KMS-11 (cell line): ENCODE data around the gene MED31.

ENCODE experiments used
- H2AFZ ChIP-seq: fragments of 200-600 bp; sonication (generic); 2 replicates; pipeline ENCODE4 v1.6.1; 2016; ENCODE audit warnings: antibody characterized with exemption, mixed run types, low read depth
- H3K27ac ChIP-seq: fragments of 200-600 bp; sonication (generic); 2 replicates; pipeline ENCODE4 v1.6.1; 2016; ENCODE audit warnings: mild to moderate bottlenecking, mixed run types
- H3K27me3 ChIP-seq: fragments of 200-600 bp; sonication (generic); 2 replicates; pipeline ENCODE4 v1.6.1; 2017; ENCODE audit warnings: mild to moderate bottlenecking, low read depth, mixed run types, moderate library complexity; ENCODE audit not compliant: insufficient read depth
- H3K36me3 ChIP-seq: fragments of 200-600 bp; sonication (generic); 2 replicates; pipeline ENCODE4 v1.6.1; 2017; ENCODE audit warnings: mild to moderate bottlenecking, mixed run types; ENCODE audit not compliant: insufficient read depth
- H3K4me1 ChIP-seq: fragments of 200-600 bp; sonication (generic); 2 replicates; pipeline ENCODE4 v1.6.1; 2016; ENCODE audit warnings: mild to moderate bottlenecking, low read depth, mixed run types; ENCODE audit not compliant: poor library complexity, severe bottlenecking
- H3K4me2 ChIP-seq: fragments of 200-600 bp; sonication (generic); 2 replicates; pipeline ENCODE4 v1.7.0; 2016; ENCODE audit warnings: mild to moderate bottlenecking, mixed run types
- H3K4me3 ChIP-seq: fragments of 200-600 bp; sonication (generic); IDR thresholded peaks from 2 replicates; pipeline ENCODE4 v1.6.1; 2017; ENCODE audit warnings: low read depth, low read length, mixed read lengths; ENCODE audit not compliant: insufficient read depth
- H3K79me2 ChIP-seq: fragments of 200-600 bp; sonication (generic); 2 replicates; pipeline ENCODE4 v1.6.1; 2016; ENCODE audit warnings: low read depth, mixed run types; ENCODE audit not compliant: insufficient read depth
- H3K9ac ChIP-seq: fragments of 200-600 bp; sonication (generic); 2 replicates; pipeline ENCODE4 v1.6.1; 2016; ENCODE audit warnings: mild to moderate bottlenecking, mixed run types
- H4K20me1 ChIP-seq: fragments of 200-600 bp; sonication (generic); 2 replicates; pipeline ENCODE4 v1.6.1; 2016; ENCODE audit warnings: mild to moderate bottlenecking, mixed run types; ENCODE audit not compliant: insufficient read depth
- TF ChIP-seq, protein P1 (sequence below): fragments of 200-600 bp; sonication (generic); conservative IDR thresholded peaks from 2 replicates; pipeline ENCODE4 v1.6.1; 2017; ENCODE audit warnings: low read depth, mild to moderate bottlenecking, antibody characterized with exemption, low read length, moderate library complexity, mixed read lengths

MED31 gene

DNA sequence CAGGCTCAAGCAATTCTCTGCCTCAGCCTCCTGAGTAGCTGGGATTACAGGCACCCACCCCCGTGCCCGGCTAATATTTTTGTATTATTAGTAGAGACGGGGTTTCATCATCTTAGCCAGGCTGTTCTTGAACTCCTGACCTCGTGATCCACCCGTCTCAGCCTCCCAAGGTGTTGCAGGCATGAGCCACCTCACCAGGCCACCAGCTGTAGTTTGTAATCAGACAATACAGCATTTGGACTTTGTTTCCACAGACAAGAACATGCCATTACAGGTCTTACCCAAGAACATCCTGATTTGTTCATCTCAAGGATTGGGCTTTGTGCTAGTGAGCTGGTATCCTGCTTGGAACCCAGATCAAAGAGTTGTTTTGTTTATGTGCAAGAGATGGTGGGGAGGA, 30.3 kb upstream of the MED31 start:
- H3K27ac ChIP-seq: no peak overlapping the region
- no peak overlapping the region for H3K4me3 ChIP-seq
- H3K36me3 ChIP-seq: no peaks in the 10 kb centered on the region
- H3K27me3 ChIP-seq: no peaks in the 10 kb centered on the region
- no peak overlapping the region for H2AFZ ChIP-seq
- H3K4me2 ChIP-seq: no peak overlapping the region
- no peaks in the 10 kb centered on the region for H3K4me1 ChIP-seq
- TF ChIP-seq, protein P1, sequence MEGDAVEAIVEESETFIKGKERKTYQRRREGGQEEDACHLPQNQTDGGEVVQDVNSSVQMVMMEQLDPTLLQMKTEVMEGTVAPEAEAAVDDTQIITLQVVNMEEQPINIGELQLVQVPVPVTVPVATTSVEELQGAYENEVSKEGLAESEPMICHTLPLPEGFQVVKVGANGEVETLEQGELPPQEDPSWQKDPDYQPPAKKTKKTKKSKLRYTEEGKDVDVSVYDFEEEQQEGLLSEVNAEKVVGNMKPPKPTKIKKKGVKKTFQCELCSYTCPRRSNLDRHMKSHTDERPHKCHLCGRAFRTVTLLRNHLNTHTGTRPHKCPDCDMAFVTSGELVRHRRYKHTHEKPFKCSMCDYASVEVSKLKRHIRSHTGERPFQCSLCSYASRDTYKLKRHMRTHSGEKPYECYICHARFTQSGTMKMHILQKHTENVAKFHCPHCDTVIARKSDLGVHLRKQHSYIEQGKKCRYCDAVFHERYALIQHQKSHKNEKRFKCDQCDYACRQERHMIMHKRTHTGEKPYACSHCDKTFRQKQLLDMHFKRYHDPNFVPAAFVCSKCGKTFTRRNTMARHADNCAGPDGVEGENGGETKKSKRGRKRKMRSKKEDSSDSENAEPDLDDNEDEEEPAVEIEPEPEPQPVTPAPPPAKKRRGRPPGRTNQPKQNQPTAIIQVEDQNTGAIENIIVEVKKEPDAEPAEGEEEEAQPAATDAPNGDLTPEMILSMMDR: no peak
- no peaks in the 10 kb centered on the region for H4K20me1 ChIP-seq
- no peaks in the 10 kb centered on the region for H3K79me2 ChIP-seq
- no peak overlapping the region for H3K9ac ChIP-seq

DNA sequence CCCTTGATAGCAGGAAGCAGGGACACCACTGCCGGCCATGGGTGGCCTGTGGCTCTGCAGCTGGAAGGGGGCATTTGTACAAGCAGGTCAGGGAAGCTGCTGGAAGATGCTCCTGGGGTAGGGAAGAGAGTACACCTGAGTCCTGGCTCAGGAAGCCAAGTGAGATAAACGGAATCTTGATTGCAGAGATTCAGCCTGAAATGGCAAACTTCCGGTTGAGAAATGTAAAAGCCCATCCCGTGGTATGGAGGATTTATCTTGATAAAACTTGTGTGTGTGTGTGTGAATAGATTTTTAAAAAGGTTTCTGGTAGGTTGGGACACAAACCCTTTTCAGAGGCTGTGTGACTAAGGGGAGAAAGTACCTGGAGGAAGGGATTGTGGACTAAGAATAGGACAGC, 29.8 kb upstream of the MED31 start:
- TF ChIP-seq, protein P1: no peak
- Histone ChIP-seq H3K4me2 (no peak overlapping the region), H3K27me3 (no peaks in the 10 kb centered on the region)

DNA sequence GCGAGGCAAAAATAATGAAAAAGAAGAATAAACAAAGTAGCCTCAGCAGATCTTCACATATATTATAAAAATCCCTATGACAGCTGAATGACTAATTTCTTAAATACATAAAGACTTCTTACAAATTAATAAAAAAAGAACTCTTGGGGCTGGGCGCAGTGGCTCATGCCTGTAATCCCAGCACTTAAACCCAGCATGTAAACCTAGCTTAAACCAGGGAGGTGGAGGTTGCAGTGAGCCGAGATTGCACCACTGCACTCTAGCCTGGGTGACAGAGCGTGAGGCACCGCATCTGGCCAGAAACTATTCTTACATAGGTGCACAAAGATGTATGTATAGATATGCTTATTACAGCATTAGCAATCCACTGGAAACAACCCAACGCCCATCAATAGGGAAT, 27.8 kb upstream of the MED31 start:
- H3K4me2 ChIP-seq: no peak overlapping the region
- H3K4me1 ChIP-seq: no peaks in the 10 kb centered on the region
- TF ChIP-seq, protein P1: no peak

More for the DNA sequence above, 29.8 kb upstream of the MED31 start:
- H3K79me2 ChIP-seq: no peaks in the 10 kb centered on the region
- H2AFZ ChIP-seq: no peak overlapping the region
- H3K9ac ChIP-seq: no peak overlapping the region
- no peak overlapping the region for H3K27ac ChIP-seq
- H3K4me1 ChIP-seq: no peaks in the 10 kb centered on the region
- H3K4me3 ChIP-seq: no peak overlapping the region
- H4K20me1 ChIP-seq: no peaks in the 10 kb centered on the region
- H3K36me3 ChIP-seq: no peaks in the 10 kb centered on the region

DNA sequence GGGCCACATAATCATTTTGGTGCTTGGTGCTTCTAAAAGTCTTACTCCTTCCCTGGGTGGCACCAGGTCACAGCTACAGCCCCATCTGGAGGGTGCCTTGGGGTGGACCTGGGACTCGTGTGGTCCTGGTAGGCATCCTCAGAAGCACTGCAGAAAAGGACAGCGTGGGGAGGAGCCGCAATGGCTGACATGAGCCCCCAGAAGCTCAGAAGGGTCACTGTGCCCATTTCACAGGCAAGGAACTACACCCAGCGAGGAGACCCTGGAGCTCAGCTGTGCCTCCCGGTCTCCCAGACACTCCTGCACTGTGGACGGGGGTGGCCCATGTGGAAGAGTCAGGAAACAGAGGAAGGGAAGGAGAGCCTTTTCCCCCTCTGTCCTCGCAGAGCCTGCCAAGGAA, 26.5 kb upstream of the MED31 start:
- H3K9ac ChIP-seq: no peak overlapping the region
- no peaks in the 10 kb centered on the region for H3K4me1 ChIP-seq
- H3K4me3 ChIP-seq: no peak overlapping the region
- H3K79me2 ChIP-seq: no peaks in the 10 kb centered on the region
- TF ChIP-seq, protein P1: no peak
- H3K27me3 ChIP-seq: no peaks in the 10 kb centered on the region
- H4K20me1 ChIP-seq: no peaks in the 10 kb centered on the region
- no peaks in the 10 kb centered on the region for H3K36me3 ChIP-seq
- H3K4me2 ChIP-seq: no peak overlapping the region; the same call in 1 of the 2 replicates
- no peak overlapping the region for H3K27ac ChIP-seq
- no peak overlapping the region for H2AFZ ChIP-seq

More for the DNA sequence above, 27.8 kb upstream of the MED31 start:
- H2AFZ ChIP-seq: no peak overlapping the region
- H3K27me3 ChIP-seq: no peaks in the 10 kb centered on the region
- H3K27ac ChIP-seq: no peak overlapping the region
- H3K4me3 ChIP-seq: no peak overlapping the region
- H4K20me1 ChIP-seq: no peaks in the 10 kb centered on the region
- no peaks in the 10 kb centered on the region for H3K36me3 ChIP-seq
- no peaks in the 10 kb centered on the region for H3K79me2 ChIP-seq
- no peak overlapping the region for H3K9ac ChIP-seq
